Measurements from ENCODE around the gene KLC1.

Gene KLC1

GRCh38 chr14:103733651-103734050, 104.6 kb downstream of the KLC1 start:
- Histone ChIP-seq H3K36me3 (ENCODE audit: control insufficient read depth, insufficient read depth, low read length) (no peaks in the 10 kb centered on the region), H3K9ac (no peak overlapping the region), H3K27ac (no peak overlapping the region), H3K4me2 (ENCODE audit: low read length) (no peak overlapping the region), H3K27me3 (ENCODE audit: control insufficient read depth, insufficient read depth, low read length) (no peaks in the 10 kb centered on the region), H3K4me3 (ENCODE audit: low read depth, low read length) (no peak overlapping the region), H3K79me2 (no peaks in the 10 kb centered on the region), H3K9me3 (ENCODE audit: control insufficient read depth, low read length) (no peaks in the 10 kb centered on the region), H3K4me1 (peaks cover 5% of the 10 kb centered on the region), H2AFZ (no peak overlapping the region)
- TF ChIP-seq, protein P1, sequence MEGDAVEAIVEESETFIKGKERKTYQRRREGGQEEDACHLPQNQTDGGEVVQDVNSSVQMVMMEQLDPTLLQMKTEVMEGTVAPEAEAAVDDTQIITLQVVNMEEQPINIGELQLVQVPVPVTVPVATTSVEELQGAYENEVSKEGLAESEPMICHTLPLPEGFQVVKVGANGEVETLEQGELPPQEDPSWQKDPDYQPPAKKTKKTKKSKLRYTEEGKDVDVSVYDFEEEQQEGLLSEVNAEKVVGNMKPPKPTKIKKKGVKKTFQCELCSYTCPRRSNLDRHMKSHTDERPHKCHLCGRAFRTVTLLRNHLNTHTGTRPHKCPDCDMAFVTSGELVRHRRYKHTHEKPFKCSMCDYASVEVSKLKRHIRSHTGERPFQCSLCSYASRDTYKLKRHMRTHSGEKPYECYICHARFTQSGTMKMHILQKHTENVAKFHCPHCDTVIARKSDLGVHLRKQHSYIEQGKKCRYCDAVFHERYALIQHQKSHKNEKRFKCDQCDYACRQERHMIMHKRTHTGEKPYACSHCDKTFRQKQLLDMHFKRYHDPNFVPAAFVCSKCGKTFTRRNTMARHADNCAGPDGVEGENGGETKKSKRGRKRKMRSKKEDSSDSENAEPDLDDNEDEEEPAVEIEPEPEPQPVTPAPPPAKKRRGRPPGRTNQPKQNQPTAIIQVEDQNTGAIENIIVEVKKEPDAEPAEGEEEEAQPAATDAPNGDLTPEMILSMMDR (IDR thresholded peaks at IDR 0.05), result no peak

GRCh38 chr14:103734081-103734888, 105.3 kb downstream of the KLC1 start:
- no peak overlapping the region for H3K4me3 ChIP-seq (ENCODE audit: low read depth, low read length)
- no peaks in the 10 kb centered on the region for H3K79me2 ChIP-seq
- peaks cover 5% of the 10 kb centered on the region for H3K4me1 ChIP-seq
- H2AFZ ChIP-seq, result no peak overlapping the region
- TF ChIP-seq, protein P1 (IDR thresholded peaks at IDR 0.05), result no peak
- no peak overlapping the region for H3K4me2 ChIP-seq (ENCODE audit: low read length)
- no peaks in the 10 kb centered on the region for H3K36me3 ChIP-seq (ENCODE audit: control insufficient read depth, insufficient read depth, low read length)
- no peaks in the 10 kb centered on the region for H3K27me3 ChIP-seq (ENCODE audit: control insufficient read depth, insufficient read depth, low read length)
- no peak overlapping the region for H3K27ac ChIP-seq
- no peaks in the 10 kb centered on the region for H3K9me3 ChIP-seq (ENCODE audit: control insufficient read depth, low read length)
- no peak overlapping the region for H3K9ac ChIP-seq

DNA sequence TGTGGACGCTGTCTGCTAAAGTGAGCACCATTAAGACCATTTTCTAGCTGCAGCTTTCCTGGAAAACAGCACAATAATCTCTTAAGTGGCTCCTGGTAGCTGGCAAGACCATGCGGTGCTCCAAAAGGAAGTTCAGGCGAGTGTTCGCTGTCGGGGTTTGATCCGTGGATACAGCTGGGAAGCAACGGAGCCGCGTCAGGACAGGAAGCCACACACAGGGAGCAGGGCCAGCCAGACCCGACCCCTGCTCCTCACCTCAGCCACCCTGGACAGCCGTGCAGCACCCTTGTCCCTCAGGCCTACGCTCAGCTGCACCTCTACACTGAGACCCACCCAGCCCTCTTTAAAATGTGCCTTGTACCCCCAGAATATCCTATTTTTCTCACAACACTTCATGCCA, 106.0 kb downstream of the KLC1 start:
- Histone ChIP-seq H3K9ac (no peak overlapping the region), H3K4me2 (ENCODE audit: low read length) (no peak overlapping the region), H3K27me3 (ENCODE audit: control insufficient read depth, insufficient read depth, low read length) (no peaks in the 10 kb centered on the region), H3K27ac (no peak overlapping the region), H3K79me2 (no peaks in the 10 kb centered on the region), H3K36me3 (ENCODE audit: control insufficient read depth, insufficient read depth, low read length) (no peaks in the 10 kb centered on the region), H2AFZ (no peak overlapping the region), H3K9me3 (ENCODE audit: control insufficient read depth, low read length) (no peaks in the 10 kb centered on the region), H3K4me3 (ENCODE audit: low read depth, low read length) (no peak overlapping the region), H3K4me1 (no peaks in the 10 kb centered on the region)
- TF ChIP-seq, protein P1 (IDR thresholded peaks at IDR 0.05), result no peak

DNA sequence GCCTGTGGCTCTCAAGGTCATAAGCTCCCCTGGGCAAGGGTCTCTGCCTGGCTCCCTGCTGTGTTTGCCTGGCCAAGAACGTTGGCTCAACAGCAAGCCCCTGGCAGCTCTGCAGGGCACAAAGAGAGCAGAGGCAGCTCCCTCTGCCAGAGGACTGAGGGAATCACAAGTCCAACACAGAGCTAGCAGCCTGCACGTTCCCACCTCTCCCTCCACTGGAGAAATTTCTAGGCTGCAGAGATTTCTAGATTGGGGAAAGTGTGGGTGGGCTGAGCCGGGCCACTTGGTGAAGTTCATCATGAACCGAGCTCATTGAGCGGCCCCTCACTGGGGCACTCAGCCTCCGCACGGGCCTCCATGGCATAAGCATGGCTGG, 106.4 kb downstream of the KLC1 start:
- Histone ChIP-seq H3K9me3 (ENCODE audit: control insufficient read depth, low read length) (no peaks in the 10 kb centered on the region), H3K79me2 (no peaks in the 10 kb centered on the region), H3K4me1 (no peaks in the 10 kb centered on the region), H3K4me2 (ENCODE audit: low read length) (no peak overlapping the region), H3K27me3 (ENCODE audit: control insufficient read depth, insufficient read depth, low read length) (no peaks in the 10 kb centered on the region), H2AFZ (no peak overlapping the region), H3K9ac (no peak overlapping the region), H3K27ac (no peak overlapping the region), H3K36me3 (ENCODE audit: control insufficient read depth, insufficient read depth, low read length) (no peaks in the 10 kb centered on the region), H3K4me3 (ENCODE audit: low read depth, low read length) (no peak overlapping the region)
- TF ChIP-seq, protein P1 (IDR thresholded peaks at IDR 0.05), result no peak
